H1 (cell line): ENCODE data around the gene MMP20. TPM values are rescaled to one million over a fixed set of nuclear protein-coding genes. Genes with fewer than 3 reads are reported as not detected.

Experiments used
- CTCF ChIA-PET: fragments of 300-600 bp; sonication (Branson Sonifier 250); formaldehyde crosslinking; loops from one replicate; lab custom pipeline; 2021; ENCODE audit not compliant: partially characterized antibody; lab: Charles Lee
- POLR2A ChIA-PET: fragments of 300-600 bp; sonication (Branson Sonifier 250); formaldehyde crosslinking; loops from one replicate; lab custom pipeline; 2021; ENCODE audit warnings: inconsistent platforms; ENCODE audit not compliant: partially characterized antibody; lab: Charles Lee
- DNase-seq, 2 experiments: peaks; one replicate each; pipeline versions ENCODE4 v3.0.0 to v3.0.0-alpha.2; 2010 to 2022; ENCODE audit warnings: low spot score in 2 of 2, low read depth in 1 of 2, mixed read lengths in 1 of 2
- FAIRE-seq: peaks from 2 replicates; lab custom pipeline; 2011; peaks lifted over from hg19 to GRCh38; lab: Jason Lieb, UNC
- H2AFZ ChIP-seq: 2 replicates; pipeline ENCODE4 v1.8.1; 2012; ENCODE audit warnings: low read length, inconsistent platforms
- H2AK5ac ChIP-seq: 2 replicates; pipeline ENCODE4 v1.6.1; 2013; ENCODE audit warnings: low read depth, low read length
- H2BK120ac ChIP-seq: replicated peaks from 2 replicates; pipeline ENCODE3; 2013; ENCODE audit warnings: low read depth, low read length, inconsistent platforms
- H2BK12ac ChIP-seq: 2 replicates; pipeline ENCODE4 v1.6.1; 2013; ENCODE audit warnings: low read depth, low read length
- H2BK15ac ChIP-seq: 2 replicates; pipeline ENCODE4 v1.6.1; 2013; ENCODE audit warnings: low read length
- H2BK20ac ChIP-seq: 2 replicates; pipeline ENCODE4 v1.6.1; 2013; ENCODE audit warnings: low read length
- H2BK5ac ChIP-seq: 2 replicates; pipeline ENCODE4 v1.6.1; 2013; ENCODE audit warnings: low read depth, low read length
- H3K14ac ChIP-seq: 2 replicates; pipeline ENCODE4 v1.6.1; 2013; ENCODE audit warnings: inconsistent platforms; ENCODE audit not compliant: insufficient read length
- H3K18ac ChIP-seq: 2 replicates; pipeline ENCODE4 v1.6.1; 2013; ENCODE audit warnings: low read length; ENCODE audit errors: extremely low read depth
- H3K23ac ChIP-seq: 2 replicates; pipeline ENCODE4 v1.6.1; 2013; ENCODE audit warnings: inconsistent platforms; ENCODE audit not compliant: insufficient read length
- H3K23me2 ChIP-seq: 2 replicates; pipeline ENCODE4 v1.6.1; 2013; ENCODE audit warnings: low read depth, low read length
- H3K27ac ChIP-seq: 2 replicates; pipeline ENCODE4 v1.6.1; 2011; ENCODE audit warnings: low read depth, low read length, inconsistent platforms
- H3K27me3 ChIP-seq, 4 experiments: replicated peaks in 1 of 4; 1 replicate in 1 of 4; 2 replicates in 3 of 4; pipeline versions ENCODE4 v1.6.1 to v1.8.1; 2011 to 2013; ENCODE audit warnings: low read length in 3 of 4, mild to moderate bottlenecking in 3 of 4, inconsistent platforms in 2 of 4, mixed read lengths in 2 of 4, moderate library complexity in 1 of 4; ENCODE audit not compliant: control insufficient read depth in 3 of 4, insufficient read depth in 3 of 4; ENCODE audit errors: extremely low read depth in 1 of 4
- H3K36me3 ChIP-seq, 4 experiments: 2 replicates each; pipeline versions ENCODE4 v1.6.1 to v1.8.1; 2011 to 2013; ENCODE audit warnings: mild to moderate bottlenecking in 4 of 4, low read length in 3 of 4, moderate library complexity in 2 of 4, control low read depth in 1 of 4, inconsistent platforms in 1 of 4; ENCODE audit not compliant: insufficient read depth in 4 of 4, control insufficient read depth in 2 of 4
- H3K4ac ChIP-seq: replicated peaks from 2 replicates; pipeline ENCODE3; 2013; ENCODE audit warnings: low read length, low read depth, mixed read lengths, inconsistent platforms; ENCODE audit not compliant: insufficient read length
- H3K4me1 ChIP-seq, 4 experiments: replicated peaks in 1 of 4; 1 replicate in 1 of 4; 2 replicates in 3 of 4; pipeline versions ENCODE4 v1.6.1 to v1.8.1; 2011 to 2013; ENCODE audit warnings: low read length in 3 of 4, inconsistent platforms in 2 of 4, mixed read lengths in 1 of 4; ENCODE audit not compliant: insufficient read depth in 4 of 4, control insufficient read depth in 3 of 4
- H3K4me2 ChIP-seq, 2 experiments: 2 replicates each; pipeline versions ENCODE4 v1.6.1 to v1.8.1; 2011 to 2013; ENCODE audit warnings: low read depth in 2 of 2, low read length in 2 of 2, control low read depth in 1 of 2, inconsistent platforms in 1 of 2, mild to moderate bottlenecking in 1 of 2; ENCODE audit not compliant: insufficient read depth in 1 of 2
- H3K4me3 ChIP-seq, 4 experiments: fragments of 200-600, 300-600 bp in 1 of 4; sonication (generic), shearing (Covaris generic), sonication (Bioruptor Twin) in 1 of 4; 2 replicates each; pipeline versions ENCODE4 v1.5.1 to v1.8.1; 2011 to 2016; ENCODE audit warnings: low read length in 4 of 4, low read depth in 3 of 4, control low read depth in 2 of 4, inconsistent platforms in 2 of 4, mild to moderate bottlenecking in 2 of 4, mixed read lengths in 1 of 4, moderate library complexity in 1 of 4; ENCODE audit not compliant: insufficient read depth in 2 of 4; ENCODE audit errors: extremely low read depth in 1 of 4
- H3K56ac ChIP-seq: replicated peaks from 2 replicates; pipeline ENCODE3; 2013; ENCODE audit warnings: low read depth, mild to moderate bottlenecking, mixed read lengths, low read length, inconsistent platforms; ENCODE audit not compliant: insufficient read length
- H3K79me1 ChIP-seq: 2 replicates; pipeline ENCODE4 v1.6.1; 2013; ENCODE audit warnings: low read depth, low read length, control low read depth
- H3K79me2 ChIP-seq, 2 experiments: 2 replicates each; pipeline versions ENCODE4 v1.6.1 to v1.8.1; 2012 to 2013; ENCODE audit warnings: low read length in 2 of 2, mild to moderate bottlenecking in 2 of 2, inconsistent platforms in 1 of 2; ENCODE audit not compliant: insufficient read depth in 2 of 2, control insufficient read depth in 1 of 2
- H3K9ac ChIP-seq, 4 experiments: replicated peaks in 1 of 4; 1 replicate in 1 of 4; 2 replicates in 3 of 4; pipeline versions ENCODE4 v1.6.1 to v1.8.1; 2011 to 2013; ENCODE audit warnings: low read depth in 3 of 4, low read length in 3 of 4, control low read depth in 2 of 4, mild to moderate bottlenecking in 2 of 4, moderate library complexity in 2 of 4, inconsistent platforms in 1 of 4; ENCODE audit errors: extremely low read depth in 1 of 4
- H3K9me3 ChIP-seq, 2 experiments: 2 replicates each; pipeline versions ENCODE4 v1.6.1 to v1.8.1; 2012 to 2013; ENCODE audit warnings: mild to moderate bottlenecking in 2 of 2, moderate library complexity in 2 of 2, control low read depth in 1 of 2, inconsistent platforms in 1 of 2, low read depth in 1 of 2, low read length in 1 of 2, mixed read lengths in 1 of 2; ENCODE audit not compliant: insufficient read depth in 2 of 2
- H4K20me1 ChIP-seq, 2 experiments: replicated peaks in 1 of 2; 2 replicates each; pipeline versions ENCODE3 to v1.8.1; 2011 to 2013; ENCODE audit warnings: inconsistent platforms in 2 of 2, low read length in 2 of 2, mild to moderate bottlenecking in 1 of 2; ENCODE audit not compliant: insufficient read depth in 2 of 2, control insufficient read depth in 1 of 2
- H4K5ac ChIP-seq: 2 replicates; pipeline ENCODE4 v1.6.1; 2013; ENCODE audit warnings: low read length, low read depth, mixed read lengths, inconsistent platforms; ENCODE audit not compliant: insufficient read length
- H4K8ac ChIP-seq: 2 replicates; pipeline ENCODE4 v1.8.0; 2013; ENCODE audit warnings: mild to moderate bottlenecking, moderate library complexity, low read length, inconsistent platforms; ENCODE audit not compliant: insufficient read depth; ENCODE audit errors: extremely low read depth
- H4K91ac ChIP-seq: replicated peaks from 2 replicates; pipeline ENCODE3; 2013; ENCODE audit warnings: low read length, mixed read lengths, inconsistent platforms; ENCODE audit not compliant: insufficient read length
- CTCF ChIP-seq, 3 experiments: IDR thresholded peaks; 1 replicate in 2 of 3; 2 replicates in 1 of 3; pipeline versions ENCODE4 v1.5.1 to v1.6.1; 2011; ENCODE audit warnings: low read length in 3 of 3, mild to moderate bottlenecking in 3 of 3, inconsistent platforms in 2 of 3, low read depth in 1 of 3, moderate library complexity in 1 of 3; ENCODE audit not compliant: insufficient read depth in 1 of 3; ENCODE audit errors: control extremely low read depth in 1 of 3
- MAX ChIP-seq: IDR thresholded peaks from 2 replicates; pipeline ENCODE4 v1.6.1; 2012; ENCODE audit warnings: inconsistent platforms
- RAD21 ChIP-seq, 2 experiments: IDR thresholded peaks in 1 of 2; conservative IDR thresholded peaks in 1 of 2; 2 replicates each; pipeline ENCODE4 v1.6.1; 2011; ENCODE audit warnings: low read depth in 2 of 2, low read length in 2 of 2, improper control_type of control experiment in 1 of 2, inconsistent platforms in 1 of 2, mild to moderate bottlenecking in 1 of 2, moderate library complexity in 1 of 2
- WGBS, 2 experiments: shearing (Covaris generic) in 1 of 2; methylation state at CpG; one replicate each; pipeline versions ENCODE4 v1.1.6 to v1.1.7; 2013 to 2015; ENCODE audit warnings: low lambda C conversion rate in 2 of 2, mixed read lengths in 2 of 2, inconsistent platforms in 1 of 2, low coverage in 1 of 2, missing lambda C conversion rate in 1 of 2; ENCODE audit not compliant: insufficient replicate concordance in 2 of 2, insufficient coverage in 1 of 2, insufficient read length in 1 of 2; ENCODE audit errors: extremely low coverage in 1 of 2, missing lambda C conversion rate in 1 of 2; 5-methylcytosine and 5-hydroxymethylcytosine counted together
- polyA plus RNA-seq, 7 experiments: library from polyadenylated mRNA; depleted of rRNA in 3 of 7; stranded (reverse) in 5 of 7; unstranded in 2 of 7; fragments of >200 nt in 5 of 7; fragments of 200-250 nt in 2 of 7; gene quantifications; 1 replicate in 5 of 7; 2 replicates in 1 of 7; 4 replicates in 1 of 7; pipeline versions ENCODE4 v1.2.1 to v1.2.3, GENCODE V29; 2011 to 2013; ENCODE audit warnings: missing spikeins in 2 of 7, mixed read lengths in 2 of 7
- total RNA-seq: library from RNA; stranded (reverse); fragmentation: NEBNext Ultra II Directional; extraction: Animal tissue kit (Norgen Biotek cat#: 25700); gene quantifications from 2 replicates; pipeline ENCODE4 v1.2.1, GENCODE V29; 2021

The MMP20 gene
- total and polyA plus RNA-seq, 2 of the 8 experiments (the other 6 are each of a cell fraction or from before 2014, with no cell fraction given): not detected

- Histone ChIP-seq H3K36me3 (no peaks in the 10 kb centered on the region), H4K91ac (no peak overlapping the region), H3K9me3 (no peaks in the 10 kb centered on the region), H3K4me2 (no peak overlapping the region), H3K14ac (no peak overlapping the region), H2BK5ac (no peak overlapping the region), H2BK20ac (no peak overlapping the region), H3K18ac (no peak overlapping the region), H3K23me2 (no peaks in the 10 kb centered on the region), H2AFZ (0 out of 2 replicates have a peak overlapping the region, but pooled peaks have one; percentile 68), H3K27ac (no peak overlapping the region), H2BK12ac (no peak overlapping the region), H3K4ac (no peak overlapping the region), H3K79me1 (no peaks in the 10 kb centered on the region), H3K27me3 (peaks cover 0 to 1% (median 0%) of the 10 kb centered on the region in 4 experiments; a peak in 1 of 7 replicates), H4K5ac (no peak overlapping the region), H3K23ac (no peak overlapping the region), H2BK120ac (no peak overlapping the region), H4K8ac (no peak overlapping the region), H3K56ac (no peak overlapping the region), H3K4me1 (peaks cover 0 to 1% (median under 1%) of the 10 kb centered on the region in 4 experiments; a peak in 3 of 7 replicates), H3K4me3 (no peak overlapping the region), H3K9ac (no peak overlapping the region), H4K20me1 (no peaks in the 10 kb centered on the region), H3K79me2 (no peaks in the 10 kb centered on the region), H2BK15ac (no peak overlapping the region), H2AK5ac (no peak overlapping the region)
- WGBS, 2 experiments: 84% methylated on average over 6 of the region's 6 CpGs; no CpG with 5 or more reads in 1 of the 2 experiments
- POLR2A ChIA-PET: interaction anchor here (1.0 kb wide), 1 partner anchor 143 kb away, joined by 3 read pairs; no protein-coding TSS in a partner anchor
- no peak for DNase-seq
- TF ChIP-seq MAX: no peak
- TF ChIP-seq CTCF (IDR thresholded peaks at IDR 0.05; ENCODE audit: control extremely low read depth in 1 of 3, insufficient read depth in 1 of 3, low read depth in 1 of 3, low read length in 3 of 3): peak in 1 of 3 experiments; percentile 34; a peak in 2 of 4 replicates
- TF ChIP-seq RAD21 (IDR thresholded peaks at IDR 0.05 in 1 of 2, conservative IDR thresholded peaks at IDR 0.05 in 1 of 2; ENCODE audit: low read depth in 2 of 2, low read length in 2 of 2): 0 out of 4 replicates have a peak, but pooled peaks of 1 of the 2 experiments have one; percentile 9
- CTCF ChIA-PET: interaction anchor here (0.8 to 2.1 kb wide), 5 partner anchors 8 to 79 kb away, joined by 3 to 8 read pairs (median 5); no protein-coding TSS in a partner anchor
- FAIRE-seq: no peak
Measured at GRCh38 chr11:102534261-102534872, 90.8 kb downstream of the MMP20 start.
